Tibial nerve (tissue), 4 donors: Measurements from ENCODE around the gene KCNJ6.

ENCODE experiments used
- CTCF ChIP-seq, 5 experiments: fragments of 200-600 bp in 3 of 5; fragments of 450-650 bp in 2 of 5; sonication (generic) in 3 of 5; IDR thresholded peaks; one replicate each; pipeline ENCODE4 v1.5.1; 2016 to 2019; ENCODE audit warnings: antibody characterized with exemption in 5 of 5, mild to moderate bottlenecking in 3 of 5, moderate library complexity in 2 of 5
- EP300 ChIP-seq, 2 donors: sonication (generic); formaldehyde crosslinking; IDR thresholded peaks; one replicate each; pipeline ENCODE4 v1.6.1; 2017; ENCODE audit warnings: antibody characterized with exemption in 2 of 2, mild to moderate bottlenecking in 1 of 2

GRCh38 chr21:37790905-37791304 lies 125.4 kb downstream of the KCNJ6 start:
- no peak for TF ChIP-seq CTCF (IDR thresholded peaks at IDR 0.05)
- no peak for TF ChIP-seq EP300 (IDR thresholded peaks at IDR 0.05)
